Upper lobe of left lung (tissue), 6 donors: Measurements from ENCODE around the gene GPR42. TPM values are rescaled to one million over a fixed set of nuclear protein-coding genes. Genes with fewer than 3 reads are reported as not detected.

Experiments
- ATAC-seq, 2 donors: fragments of 200-7000 bp; cut with Tn5 transposase; one replicate each; pipeline ENCODE4 v1.9.1; 2022; ENCODE audit warnings: mild to moderate bottlenecking in 2 of 2, moderate library complexity in 2 of 2; ENCODE audit not compliant: low FRiP score in 2 of 2
- DNase-seq, 2 donors: peaks; one replicate each; pipeline ENCODE4 v3.0.0-alpha.2; 2019 to 2020
- H3K27ac ChIP-seq, 4 donors: fragments of 200-600 bp; sonication (generic); one replicate each; pipeline ENCODE4 v1.5.1; 2016 to 2019
- H3K27me3 ChIP-seq, 4 donors: fragments of 200-600 bp; sonication (generic); one replicate each; pipeline ENCODE4 v1.5.1; 2017 to 2019
- H3K36me3 ChIP-seq, 4 donors: fragments of 200-600 bp; sonication (generic); one replicate each; pipeline ENCODE4 v1.5.1; 2016 to 2019
- H3K4me1 ChIP-seq, 4 donors: fragments of 200-600 bp; sonication (generic); one replicate each; pipeline ENCODE4 v1.5.1; 2018 to 2019
- H3K4me3 ChIP-seq, 4 donors: fragments of 200-600 bp; sonication (generic); one replicate each; pipeline ENCODE4 v1.5.1; 2017 to 2019; ENCODE audit warnings: mild to moderate bottlenecking in 2 of 4, moderate library complexity in 1 of 4
- H3K9me3 ChIP-seq, 4 donors: fragments of 200-600 bp; sonication (generic); one replicate each; pipeline ENCODE4 v1.5.1; 2018 to 2019
- CTCF ChIP-seq, 6 experiments: fragments of 450-650 bp in 4 of 6; fragments of 200-600 bp in 2 of 6; sonication (generic) in 2 of 6; IDR thresholded peaks; one replicate each; pipeline ENCODE4 v1.5.1; 2016 to 2019; ENCODE audit warnings: antibody characterized with exemption in 6 of 6
- EP300 ChIP-seq, 4 donors: sonication (generic); formaldehyde crosslinking; IDR thresholded peaks; one replicate each; pipeline ENCODE4 v1.5.1; 2017; ENCODE audit warnings: antibody characterized with exemption in 4 of 4, control low read depth in 2 of 4
- POLR2A ChIP-seq, 4 donors: fragments of 450-650 bp; IDR thresholded peaks; one replicate each; pipeline ENCODE4 v1.5.1; 2016 to 2017; ENCODE audit warnings: antibody characterized with exemption in 4 of 4, mild to moderate bottlenecking in 2 of 4
- POLR2AphosphoS5 ChIP-seq, 2 donors: sonication (generic); formaldehyde crosslinking; IDR thresholded peaks; one replicate each; pipeline ENCODE4 v1.5.1; 2017; ENCODE audit warnings: antibody characterized with exemption in 2 of 2
- WGBS, 2 donors: methylation state at CpG; one replicate each; pipeline ENCODE4 v1.1.5; 2017 to 2018; 5-methylcytosine and 5-hydroxymethylcytosine counted together
- total RNA-seq, 6 donors: library from RNA; depleted of rRNA in 4 of 6; stranded (reverse); fragments of >200 nt in 4 of 6; gene quantifications; one replicate each; pipeline versions ENCODE4 v1.1.0 to v1.2.1, GENCODE V29; 2016 to 2021
- donor health status: DM: no; HTN: no; CAD: no; lungs with moderate emphysema.
- donor health status: DM: no; HTN: yes; CAD: no; lungs with severe emphysema.

GPR42 gene
- total RNA-seq, 6 donors from 2014 or later = 0.14 to 0.17 TPM; not detected in 4

GRCh38 chr19:35403116-35403760 is 32.4 kb downstream of the GPR42 start:
- Histone ChIP-seq H3K27ac (no peak overlapping the region), H3K4me1 (no peaks in the 10 kb centered on the region), H3K9me3 (no peaks in the 10 kb centered on the region), H3K27me3 (no peaks in the 10 kb centered on the region), H3K36me3 (no peaks in the 10 kb centered on the region), H3K4me3 (no peak overlapping the region)
- ATAC-seq = no peak
- TF ChIP-seq CTCF (IDR thresholded peaks at IDR 0.05) = no peak
- no peak for TF ChIP-seq POLR2AphosphoS5 (IDR thresholded peaks at IDR 0.05)
- no peak for TF ChIP-seq EP300 (IDR thresholded peaks at IDR 0.05)
- no peak for TF ChIP-seq POLR2A (IDR thresholded peaks at IDR 0.05)
- WGBS, 2 donors = 82 to 83% methylated on average over 8 of the region's 8 CpGs
- no peak for DNase-seq

DNA sequence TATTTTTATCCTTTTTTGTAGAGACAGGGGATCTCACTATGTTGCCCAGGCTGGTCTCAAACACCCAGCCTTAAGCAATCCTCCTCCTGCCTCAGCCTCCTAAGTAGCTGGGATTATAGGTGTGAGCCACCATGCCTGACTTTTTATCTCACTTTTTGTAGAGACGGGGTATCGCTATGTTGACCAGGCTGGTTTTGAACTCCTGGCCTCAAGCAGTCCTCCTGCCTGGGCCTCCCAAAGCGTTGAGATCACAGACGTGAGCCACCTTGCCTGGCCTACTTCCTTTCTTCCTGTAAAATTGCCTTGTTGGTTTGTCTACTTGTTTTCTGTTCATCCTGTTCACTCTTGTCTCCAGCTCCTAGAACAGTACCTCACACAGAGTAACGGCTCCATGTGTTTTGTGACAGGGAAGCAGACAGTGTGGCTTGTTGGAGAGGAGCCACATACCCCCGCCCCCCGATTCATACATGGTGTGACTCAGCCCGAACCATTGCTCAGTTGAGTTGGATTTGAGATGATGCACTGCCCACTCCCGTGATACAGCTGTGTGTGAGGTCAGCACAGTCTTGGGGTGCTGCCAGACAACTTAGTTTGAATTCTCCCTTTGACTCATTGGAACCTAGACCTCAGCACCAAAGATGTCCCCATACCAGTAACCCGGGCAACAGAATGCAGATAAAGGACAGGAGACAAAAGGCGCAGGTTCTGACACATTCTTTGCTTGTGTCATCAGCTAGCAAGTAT is 34.2 kb downstream of the GPR42 start:
- H3K27me3 ChIP-seq = no peaks in the 10 kb centered on the region
- DNase-seq (no peak), ATAC-seq (peak in 1 of 2 donors; percentile 91)
- TF ChIP-seq EP300 (IDR thresholded peaks at IDR 0.05) = no peak
- no peak for TF ChIP-seq POLR2A (IDR thresholded peaks at IDR 0.05)
- TF ChIP-seq POLR2AphosphoS5 (IDR thresholded peaks at IDR 0.05) = no peak
- TF ChIP-seq CTCF (IDR thresholded peaks at IDR 0.05) = no peak
- no peak overlapping the region for H3K4me3 ChIP-seq
- no peaks in the 10 kb centered on the region for H3K4me1 ChIP-seq
- no peaks in the 10 kb centered on the region for H3K36me3 ChIP-seq
- no peak overlapping the region for H3K27ac ChIP-seq
- 74 to 78% methylated on average over 11 of the region's 11 CpGs for WGBS, 2 donors
- H3K9me3 ChIP-seq = no peaks in the 10 kb centered on the region

DNA sequence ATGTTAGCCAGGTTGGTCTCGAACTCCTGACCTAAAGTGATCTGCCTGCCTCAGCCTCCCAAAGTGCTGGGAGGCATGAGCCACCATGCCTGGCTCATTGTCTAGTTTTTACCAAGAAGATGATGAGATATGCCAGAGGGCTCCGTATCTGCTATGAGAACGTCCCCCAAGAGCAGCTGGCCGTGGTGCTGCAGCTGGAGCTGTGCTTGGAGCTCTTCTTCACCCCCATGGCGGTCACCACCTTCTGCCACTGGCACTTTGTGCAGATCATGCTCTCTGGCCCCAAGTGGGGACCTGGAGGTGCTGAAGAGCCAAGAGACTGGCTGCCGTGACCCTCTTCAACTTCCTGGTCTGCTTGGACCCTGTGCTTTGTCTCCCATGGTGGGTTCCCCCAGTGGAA is 36.8 kb downstream of the GPR42 start:
- Histone ChIP-seq H3K36me3 (no peaks in the 10 kb centered on the region), H3K9me3 (no peaks in the 10 kb centered on the region), H3K27me3 (no peaks in the 10 kb centered on the region), H3K4me3 (no peak overlapping the region), H3K27ac (no peak overlapping the region), H3K4me1 (no peaks in the 10 kb centered on the region)
- ATAC-seq = no peak
- no peak for DNase-seq
- no peak for TF ChIP-seq POLR2A (IDR thresholded peaks at IDR 0.05)
- TF ChIP-seq POLR2AphosphoS5 (IDR thresholded peaks at IDR 0.05) = no peak
- no peak for TF ChIP-seq CTCF (IDR thresholded peaks at IDR 0.05)
- TF ChIP-seq EP300 (IDR thresholded peaks at IDR 0.05) = no peak
- 84 to 85% methylated on average over 6 of the region's 6 CpGs for WGBS, 2 donors

DNA sequence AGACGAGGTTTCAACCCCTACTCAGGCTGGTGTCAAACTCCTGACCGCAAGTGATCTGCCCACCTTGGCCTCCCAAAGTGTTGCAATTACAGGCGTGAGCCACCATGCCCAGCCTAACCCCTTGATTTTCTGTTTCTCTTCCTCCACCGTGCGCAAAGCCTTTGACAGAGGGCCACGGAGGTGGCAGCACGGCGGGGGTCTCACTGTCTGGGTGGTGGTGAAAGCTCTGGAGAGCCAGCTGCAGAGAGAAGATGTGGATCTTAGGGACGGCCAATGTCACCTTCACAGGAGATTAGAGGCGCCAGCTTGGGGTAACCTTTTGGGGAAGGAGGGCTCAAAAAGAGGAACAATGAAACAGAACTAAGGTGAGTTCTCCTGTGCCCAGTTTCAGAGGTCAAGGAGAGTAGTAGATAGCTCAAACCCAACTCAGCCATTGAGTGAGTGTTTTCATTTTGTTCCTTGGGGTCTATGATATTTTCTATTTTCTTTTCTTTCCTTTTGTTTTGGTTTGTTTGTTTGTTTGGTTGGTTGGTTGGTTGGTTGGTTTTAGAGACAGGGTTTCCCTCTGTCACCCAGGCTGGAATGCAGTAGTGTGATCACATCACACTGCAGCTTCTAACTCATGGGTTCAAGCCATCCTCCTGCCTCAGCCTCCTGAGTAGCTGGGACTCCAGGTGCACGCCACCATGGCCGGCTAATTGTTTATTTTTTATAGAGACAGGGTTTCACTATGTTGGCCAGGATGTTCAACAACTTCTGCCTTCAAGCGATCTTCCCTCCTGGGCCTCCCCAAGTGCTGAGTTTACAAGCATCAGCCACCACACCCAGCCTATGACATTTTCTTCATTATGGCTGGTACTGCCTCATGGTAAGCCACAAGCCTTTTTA is 37.7 kb downstream of the GPR42 start:
- Histone ChIP-seq H3K4me3 (no peak overlapping the region), H3K27ac (no peak overlapping the region), H3K36me3 (no peaks in the 10 kb centered on the region), H3K27me3 (no peaks in the 10 kb centered on the region), H3K9me3 (no peaks in the 10 kb centered on the region), H3K4me1 (no peaks in the 10 kb centered on the region)
- 88 to 89% methylated on average over 13 of the region's 13 CpGs for WGBS, 2 donors
- TF ChIP-seq POLR2A (IDR thresholded peaks at IDR 0.05) = no peak
- TF ChIP-seq POLR2AphosphoS5 (IDR thresholded peaks at IDR 0.05) = no peak
- TF ChIP-seq CTCF (IDR thresholded peaks at IDR 0.05) = no peak
- no peak for TF ChIP-seq EP300 (IDR thresholded peaks at IDR 0.05)
- ATAC-seq = no peak
- no peak for DNase-seq
